A549 (cell line): Measurements from ENCODE around the gene PLGLB1.
"Not testable (repeated sequence)": the region's sequence is repeated elsewhere in the genome, so short reads cannot be mapped to it uniquely, and the experiment has no call there.

ENCODE experiments used
- EP300 ChIP-seq, 2 experiments: fragments of >200 bp; sonication (Bioruptor Twin); formaldehyde crosslinking; IDR thresholded peaks; 2 replicates in 1 of 2; 3 replicates in 1 of 2; pipeline ENCODE4 v1.6.1; 2016 to 2017
- ESRRA ChIP-seq: fragments of 150-350 bp; IDR thresholded peaks from 2 replicates; pipeline ENCODE4 v1.6.1; 2014; ENCODE audit warnings: mild to moderate bottlenecking, low read length, borderline replicate concordance
- FOSL2 ChIP-seq, 2 experiments: fragments of 450-650 bp in 1 of 2; fragments of >200 bp in 1 of 2; sonication (Bioruptor Twin) in 1 of 2; formaldehyde crosslinking; IDR thresholded peaks; 2 replicates each; pipeline versions ENCODE4 v1.5.0 to v1.6.1; 2016 to 2020; ENCODE audit warnings: mild to moderate bottlenecking in 1 of 2, moderate library complexity in 1 of 2
- JUN ChIP-seq, 2 experiments: fragments of >200 bp; sonication (Bioruptor Twin); formaldehyde crosslinking; IDR thresholded peaks; 2 replicates in 1 of 2; 3 replicates in 1 of 2; pipeline ENCODE4 v1.6.1; 2016 to 2017
- KDM5A ChIP-seq: fragments of 200-600 bp; sonication (generic); IDR thresholded peaks from 2 replicates; pipeline ENCODE4 v1.6.1; 2016; ENCODE audit warnings: antibody characterized with exemption, mild to moderate bottlenecking
- POLR2A ChIP-seq: IDR thresholded peaks from 2 replicates; pipeline ENCODE4 v1.6.1; 2012; ENCODE audit warnings: mild to moderate bottlenecking, low read length
- USF2 ChIP-seq: fragments of 450-650 bp; IDR thresholded peaks from 2 replicates; pipeline ENCODE4 v1.6.1; 2014; ENCODE audit warnings: antibody characterized with exemption
- TF ChIP-seq, protein P1 (sequence below): fragments of >200 bp; sonication (Bioruptor Twin); formaldehyde crosslinking; IDR thresholded peaks from 3 replicates; pipeline ENCODE4 v1.5.1; 2016
- TF ChIP-seq, protein P2 (sequence below): IDR thresholded peaks from 2 replicates; pipeline ENCODE4 v1.6.1; 2012

GRCh38 chr2:87023988-87024615, 2.5 kb upstream of the PLGLB1 start:
- TF ChIP-seq, protein P1, sequence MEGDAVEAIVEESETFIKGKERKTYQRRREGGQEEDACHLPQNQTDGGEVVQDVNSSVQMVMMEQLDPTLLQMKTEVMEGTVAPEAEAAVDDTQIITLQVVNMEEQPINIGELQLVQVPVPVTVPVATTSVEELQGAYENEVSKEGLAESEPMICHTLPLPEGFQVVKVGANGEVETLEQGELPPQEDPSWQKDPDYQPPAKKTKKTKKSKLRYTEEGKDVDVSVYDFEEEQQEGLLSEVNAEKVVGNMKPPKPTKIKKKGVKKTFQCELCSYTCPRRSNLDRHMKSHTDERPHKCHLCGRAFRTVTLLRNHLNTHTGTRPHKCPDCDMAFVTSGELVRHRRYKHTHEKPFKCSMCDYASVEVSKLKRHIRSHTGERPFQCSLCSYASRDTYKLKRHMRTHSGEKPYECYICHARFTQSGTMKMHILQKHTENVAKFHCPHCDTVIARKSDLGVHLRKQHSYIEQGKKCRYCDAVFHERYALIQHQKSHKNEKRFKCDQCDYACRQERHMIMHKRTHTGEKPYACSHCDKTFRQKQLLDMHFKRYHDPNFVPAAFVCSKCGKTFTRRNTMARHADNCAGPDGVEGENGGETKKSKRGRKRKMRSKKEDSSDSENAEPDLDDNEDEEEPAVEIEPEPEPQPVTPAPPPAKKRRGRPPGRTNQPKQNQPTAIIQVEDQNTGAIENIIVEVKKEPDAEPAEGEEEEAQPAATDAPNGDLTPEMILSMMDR = not testable (repeated sequence)
- TF ChIP-seq FOSL2 (IDR thresholded peaks at IDR 0.05); FOSL2 (CRISPR knock-in tag; IDR thresholded peaks at IDR 0.05); POLR2A; ESRRA; EP300 (IDR thresholded peaks at IDR 0.05); KDM5A; USF2; JUN (IDR thresholded peaks at IDR 0.05): not testable (repeated sequence)
- TF ChIP-seq, protein P2, sequence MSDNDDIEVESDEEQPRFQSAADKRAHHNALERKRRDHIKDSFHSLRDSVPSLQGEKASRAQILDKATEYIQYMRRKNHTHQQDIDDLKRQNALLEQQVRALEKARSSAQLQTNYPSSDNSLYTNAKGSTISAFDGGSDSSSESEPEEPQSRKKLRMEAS = not testable (repeated sequence)
